SK-N-SH (cell line): Measurements from ENCODE around the gene WDR86. TPM values are rescaled to one million over a fixed set of nuclear protein-coding genes. Genes with fewer than 3 reads are reported as not detected.

Experiments
- CTCF ChIA-PET: fragments of 300-600, 350-600 bp; formaldehyde crosslinking; extraction: SDS; loops from one replicate; lab custom pipeline; 2021; lab: Yijun Ruan, JAX
- POLR2A ChIA-PET: fragments of 350-600 bp; sonication (Branson Sonifier 250); formaldehyde crosslinking; extraction: SDS; loops from one replicate; lab custom pipeline; 2020; ENCODE audit warnings: antibody characterized with exemption, inconsistent platforms; lab: Yijun Ruan, JAX
- DNase-seq: peaks from one replicate; pipeline ENCODE4 v3.0.0; 2012
- H2AFZ ChIP-seq: fragments of 200-600 bp; sonication (generic); 2 replicates; pipeline ENCODE4 v1.8.1; 2016; ENCODE audit warnings: antibody characterized with exemption, mild to moderate bottlenecking, low read depth
- H3F3A ChIP-seq: fragments of 200-600 bp; sonication (generic); replicated peaks from 2 replicates; pipeline ENCODE3; 2016; ENCODE audit warnings: antibody characterized with exemption, mild to moderate bottlenecking; ENCODE audit not compliant: insufficient read depth
- H3K27ac ChIP-seq, 2 experiments: fragments of 200-500 bp in 1 of 2; fragments of 200-600 bp in 1 of 2; sonication (Bioruptor generic) in 1 of 2; sonication (generic), shearing (Covaris generic) in 1 of 2; 2 replicates each; pipeline versions ENCODE4 v1.5.1 to v1.6.1; 2014 to 2016; ENCODE audit warnings: low read depth in 2 of 2, inconsistent platforms in 1 of 2, low read length in 1 of 2, mild to moderate bottlenecking in 1 of 2, mixed read lengths in 1 of 2
- H3K27me3 ChIP-seq: fragments of 200-600 bp; sonication (generic), shearing (Covaris generic); 2 replicates; pipeline ENCODE4 v1.6.1; 2016; ENCODE audit warnings: mixed run types; ENCODE audit not compliant: insufficient read depth
- H3K36me3 ChIP-seq, 2 experiments: fragments of 200-500 bp in 1 of 2; fragments of 200-600 bp in 1 of 2; sonication (Bioruptor generic) in 1 of 2; sonication (generic) in 1 of 2; replicated peaks in 1 of 2; 2 replicates each; pipeline versions ENCODE3 to v1.5.1; 2014 to 2016; ENCODE audit warnings: low read length in 1 of 2, mild to moderate bottlenecking in 1 of 2; ENCODE audit not compliant: insufficient read depth in 2 of 2, control insufficient read depth in 1 of 2
- H3K4me1 ChIP-seq, 2 experiments: fragments of 200-500 bp in 1 of 2; fragments of 200-600 bp in 1 of 2; sonication (Bioruptor generic) in 1 of 2; sonication (generic), shearing (Covaris generic) in 1 of 2; 2 replicates each; pipeline versions ENCODE4 v1.5.1 to v1.6.1; 2014 to 2016; ENCODE audit warnings: low read depth in 1 of 2, low read length in 1 of 2, mixed run types in 1 of 2; ENCODE audit not compliant: insufficient read depth in 2 of 2, control insufficient read depth in 1 of 2
- H3K4me2 ChIP-seq: fragments of 200-600 bp; sonication (generic), shearing (Covaris generic); 2 replicates; pipeline ENCODE4 v1.6.1; 2017; ENCODE audit warnings: mixed run types
- H3K4me3 ChIP-seq, 2 experiments: fragments of 200-500 bp in 1 of 2; fragments of 200-600 bp in 1 of 2; sonication (Bioruptor generic) in 1 of 2; sonication (generic), shearing (Covaris generic) in 1 of 2; 2 replicates each; pipeline versions ENCODE4 v1.5.1 to v1.8.1; 2014 to 2016; ENCODE audit warnings: low read depth in 2 of 2, inconsistent platforms in 1 of 2, low read length in 1 of 2, mild to moderate bottlenecking in 1 of 2, mixed read lengths in 1 of 2, moderate library complexity in 1 of 2
- H3K79me2 ChIP-seq: fragments of 200-600 bp; sonication (generic); 2 replicates; pipeline ENCODE4 v1.8.1; 2017; ENCODE audit warnings: mild to moderate bottlenecking; ENCODE audit not compliant: insufficient read depth
- H3K9ac ChIP-seq: fragments of 200-600 bp; sonication (generic); 2 replicates; pipeline ENCODE4 v1.6.1; 2017; ENCODE audit warnings: mixed run types
- H3K9me2 ChIP-seq: fragments of 200-600 bp; sonication (generic); 2 replicates; pipeline ENCODE4 v1.6.1; 2017; ENCODE audit warnings: mixed run types
- H3K9me3 ChIP-seq: fragments of 200-600 bp; sonication (generic); 2 replicates; pipeline ENCODE4 v1.6.1; 2017; ENCODE audit warnings: mixed run types, mild to moderate bottlenecking, moderate library complexity
- H4K20me1 ChIP-seq: fragments of 200-600 bp; sonication (generic); 2 replicates; pipeline ENCODE4 v1.6.1; 2017; ENCODE audit warnings: mild to moderate bottlenecking, mixed run types; ENCODE audit not compliant: insufficient read depth
- NRF1 ChIP-seq: IDR thresholded peaks from 2 replicates; pipeline ENCODE4 v1.6.1; 2012; ENCODE audit warnings: low read depth, mild to moderate bottlenecking, low read length
- TEAD4 ChIP-seq: IDR thresholded peaks from 2 replicates; pipeline ENCODE4 v1.4.0; 2012; ENCODE audit warnings: mild to moderate bottlenecking, borderline replicate concordance; ENCODE audit not compliant: insufficient read depth
- USF2 ChIP-seq: fragments of 150-350 bp; IDR thresholded peaks from 2 replicates; pipeline ENCODE4 v1.6.1; 2017; ENCODE audit warnings: antibody characterized with exemption, low read length, low read depth, borderline replicate concordance
- YY1 ChIP-seq: IDR thresholded peaks from 2 replicates; pipeline ENCODE4 v1.4.0; 2012; ENCODE audit warnings: low read depth, mild to moderate bottlenecking
- WGBS: methylation state at CpG from one replicate; pipeline ENCODE4 v1.1.6; 2017; ENCODE audit warnings: low lambda C conversion rate; 5-methylcytosine and 5-hydroxymethylcytosine counted together
- polyA plus RNA-seq, 3 experiments: library from polyadenylated mRNA; depleted of rRNA; stranded (reverse); fragments of >200 nt; gene quantifications; 2 replicates each; pipeline ENCODE4 v1.2.3, GENCODE V29; 2012
- TF ChIP-seq, protein P1 (sequence below): fragments of 150-350 bp; IDR thresholded peaks from 2 replicates; pipeline ENCODE4 v1.6.1; 2016; ENCODE audit warnings: mild to moderate bottlenecking, low read depth, low read length

Gene WDR86
- polyA plus RNA-seq, 1 of the 3 experiments (the other 2 are of a cell fraction): 1.0 TPM

GRCh38 chr7:151405588-151405987 is 4.2 kb downstream of the WDR86 start:
- Histone ChIP-seq H3K9me2 (no peaks in the 10 kb centered on the region), H2AFZ (no peak overlapping the region), H3K27ac (no peak overlapping the region), H3F3A (no peaks in the 10 kb centered on the region), H3K9ac (no peak overlapping the region), H4K20me1 (no peaks in the 10 kb centered on the region), H3K36me3 (no peaks in the 10 kb centered on the region), H3K27me3 (peaks cover 25% of the 10 kb centered on the region), H3K9me3 (no peaks in the 10 kb centered on the region), H3K4me1 (peaks cover 0 to 13% of the 10 kb centered on the region in 2 experiments; a peak in 2 of 4 replicates), H3K4me3 (no peak overlapping the region), H3K4me2 (no peak overlapping the region), H3K79me2 (no peaks in the 10 kb centered on the region)
- peak; percentile 26 for DNase-seq
- POLR2A ChIA-PET: no interaction called here
- CTCF ChIA-PET: interaction anchor here (1.0 to 2.1 kb wide), 3 partner anchors 34 to 161 kb away, joined by 3 to 8 read pairs (median 6); no protein-coding TSS in a partner anchor
- WGBS: 89% methylated on average over 10 of the region's 10 CpGs
- TF ChIP-seq YY1: no peak
- no peak for TF ChIP-seq TEAD4
- no peak for TF ChIP-seq USF2

DNA sequence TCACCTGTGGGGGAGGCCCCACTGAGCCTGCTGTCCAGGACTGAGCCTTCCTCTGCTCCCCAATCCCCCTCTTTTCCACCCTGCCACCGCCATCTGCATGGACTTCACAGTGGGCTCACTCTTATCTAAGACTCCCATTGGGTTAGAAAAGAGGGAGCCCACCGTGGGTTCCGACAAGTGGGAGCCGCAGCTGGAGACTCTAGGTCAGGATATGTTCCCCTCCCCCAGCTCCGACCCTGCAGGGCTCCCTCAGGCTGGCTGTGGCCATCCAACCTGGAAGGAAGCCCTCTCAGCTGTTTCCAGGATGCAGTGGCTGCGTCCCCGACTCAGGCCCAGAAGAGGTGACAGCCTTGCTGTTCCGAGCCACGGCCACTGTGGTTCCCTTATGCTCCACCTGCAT is 4.8 kb downstream of the WDR86 start:
- no peak for DNase-seq
- ChIA-PET CTCF (interaction anchor here (1.5 to 2.1 kb wide), 2 partner anchors 34 to 54 kb away, joined by 6 to 8 read pairs; no protein-coding TSS in a partner anchor), POLR2A (no interaction called here)
- H3K27ac ChIP-seq: no peak overlapping the region
- peaks cover 0 to 13% of the 10 kb centered on the region in 2 experiments; a peak in 2 of 4 replicates for H3K4me1 ChIP-seq
- no peak overlapping the region for H3K4me2 ChIP-seq
- H3K4me3 ChIP-seq: no peak overlapping the region
- no peak overlapping the region for H3K9ac ChIP-seq
- TF ChIP-seq NRF1: no peak
- no peak for TF ChIP-seq USF2
- TF ChIP-seq, protein P1, sequence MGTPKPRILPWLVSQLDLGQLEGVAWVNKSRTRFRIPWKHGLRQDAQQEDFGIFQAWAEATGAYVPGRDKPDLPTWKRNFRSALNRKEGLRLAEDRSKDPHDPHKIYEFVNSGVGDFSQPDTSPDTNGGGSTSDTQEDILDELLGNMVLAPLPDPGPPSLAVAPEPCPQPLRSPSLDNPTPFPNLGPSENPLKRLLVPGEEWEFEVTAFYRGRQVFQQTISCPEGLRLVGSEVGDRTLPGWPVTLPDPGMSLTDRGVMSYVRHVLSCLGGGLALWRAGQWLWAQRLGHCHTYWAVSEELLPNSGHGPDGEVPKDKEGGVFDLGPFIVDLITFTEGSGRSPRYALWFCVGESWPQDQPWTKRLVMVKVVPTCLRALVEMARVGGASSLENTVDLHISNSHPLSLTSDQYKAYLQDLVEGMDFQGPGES: no peak
- no peaks in the 10 kb centered on the region for H3K79me2 ChIP-seq
- 82% methylated on average over 7 of the region's 9 CpGs for WGBS
- H3K9me2 ChIP-seq: no peaks in the 10 kb centered on the region
- peaks cover 19% of the 10 kb centered on the region for H3K27me3 ChIP-seq
- H3K9me3 ChIP-seq: no peaks in the 10 kb centered on the region
- H4K20me1 ChIP-seq: no peaks in the 10 kb centered on the region
- H2AFZ ChIP-seq: no peak overlapping the region
- H3K36me3 ChIP-seq: no peaks in the 10 kb centered on the region
- H3F3A ChIP-seq: no peaks in the 10 kb centered on the region
